Stomach (tissue), 4 donors: ENCODE data around the gene CENPP.

ENCODE experiments used
- CTCF ChIP-seq, 7 experiments: fragments of 450-650 bp in 4 of 7; fragments of 200-600 bp in 3 of 7; sonication (generic) in 3 of 7; IDR thresholded peaks; one replicate each; pipeline ENCODE4 v1.5.1; 2016 to 2019; ENCODE audit warnings: antibody characterized with exemption in 7 of 7, control low read depth in 2 of 7, mild to moderate bottlenecking in 1 of 7
- EP300 ChIP-seq: sonication (generic); formaldehyde crosslinking; IDR thresholded peaks from one replicate; pipeline ENCODE4 v1.6.1; 2017; ENCODE audit warnings: antibody characterized with exemption
- POLR2A ChIP-seq, 4 donors: fragments of 450-650 bp; IDR thresholded peaks; one replicate each; pipeline ENCODE4 v1.6.1; 2016; ENCODE audit warnings: antibody characterized with exemption in 4 of 4, control low read depth in 2 of 4, mild to moderate bottlenecking in 1 of 4, moderate library complexity in 1 of 4

- TF ChIP-seq POLR2A (IDR thresholded peaks at IDR 0.05) (no peak), CTCF (IDR thresholded peaks at IDR 0.05) (no peak), EP300 (no peak)
Measured at GRCh38 chr9:92602413-92602812, 276.7 kb downstream of the CENPP start.
